HG02678 (cell line): ENCODE results near the gene GOLGA6A.
"Not testable (repeated sequence)": the region's sequence is repeated elsewhere in the genome, so short reads cannot be mapped to it uniquely, and the experiment has no call there.

Source experiments
- ATAC-seq: cut with Tn5 transposase; IDR thresholded peaks from one replicate; pipeline ENCODE4 v1.9.1; 2021; ENCODE audit warnings: mild to moderate bottlenecking, moderate library complexity; ENCODE audit not compliant: unreplicated experiment

GOLGA6A gene

GRCh38 chr15:74082450-74082849 lies at the start of gene GOLGA6A:
GOLGA6A (minus strand) TSS chr15:74082550; CDS start chr15:74082509, 41 bp downstream.
- ATAC-seq: not testable (repeated sequence)

- no peak for ATAC-seq
These were observed 49.5 kb upstream of the GOLGA6A start for GRCh38 chr15:74131628-74132413.

GRCh38 chr15:74130849-74131627 lies 48.7 kb upstream of the GOLGA6A start:
- ATAC-seq: no peak

- no peak for ATAC-seq
These were observed 48.0 kb upstream of the GOLGA6A start, which contains the start of gene ISLR2 for GRCh38 chr15:74130155-74130848. ISLR2 (plus strand) TSS chr15:74130586; CDS start chr15:74132755, 2,169 bp downstream.

GRCh38 chr15:74129586-74130154 lies 47.3 kb upstream of the GOLGA6A start:
- no peak for ATAC-seq

GRCh38 chr15:74128785-74129585 lies 46.6 kb upstream of the GOLGA6A start:
- ATAC-seq: no peak

GRCh38 chr15:74127954-74128784 lies 45.8 kb upstream of the GOLGA6A start:
- ATAC-seq: no peak

GRCh38 chr15:74127255-74127953 lies 45.1 kb upstream of the GOLGA6A start:
- ATAC-seq: peak; percentile 57

GRCh38 chr15:74124759-74125158 lies 42.4 kb upstream of the GOLGA6A start:
- no peak for ATAC-seq

GRCh38 chr15:74124196-74124595 lies 41.8 kb upstream of the GOLGA6A start:
- no peak for ATAC-seq

GRCh38 chr15:74123658-74124057 lies 41.3 kb upstream of the GOLGA6A start:
- no peak for ATAC-seq

GRCh38 chr15:74123131-74123429 lies 40.7 kb upstream of the GOLGA6A start:
- ATAC-seq: no peak

- ATAC-seq: no peak
These were observed 40.2 kb upstream of the GOLGA6A start for GRCh38 chr15:74122403-74123130.

GRCh38 chr15:74121858-74122257 lies 39.5 kb upstream of the GOLGA6A start:
- no peak for ATAC-seq

- no peak for ATAC-seq
These were observed 38.7 kb upstream of the GOLGA6A start for GRCh38 chr15:74121039-74121438.

GRCh38 chr15:74120426-74120825 lies 38.1 kb upstream of the GOLGA6A start:
- no peak for ATAC-seq

- ATAC-seq: no peak
These were observed 27.4 kb upstream of the GOLGA6A start for GRCh38 chr15:74109713-74110112.

GRCh38 chr15:74108611-74109010 lies 26.3 kb upstream of the GOLGA6A start:
- ATAC-seq: not testable (repeated sequence)
